Panc1 (cell line): ENCODE results near the gene NPTX2. TPM values are rescaled to one million over a fixed set of nuclear protein-coding genes. Genes with fewer than 3 reads are reported as not detected.

Experiments used
- ATAC-seq: fragments of 200-7000 bp; cut with Tn5 transposase; 2 replicates; pipeline ENCODE4 v1.9.1; 2020; ENCODE audit warnings: mild to moderate bottlenecking, moderate library complexity
- BruUV-seq: library from RNA; stranded (reverse); fragments of 400-500 nt; replicated peaks from 2 replicates; lab custom pipeline; 2021; lab: Mats Ljungman, UMichigan
- CTCF ChIA-PET: fragments of 300-600 bp; sonication (Branson Sonifier 250); formaldehyde crosslinking; loops from one replicate; lab custom pipeline; 2022; ENCODE audit warnings: antibody characterized with exemption; lab: Charles Lee
- POLR2A ChIA-PET: fragments of 300-600 bp; sonication (Branson Sonifier 250); formaldehyde crosslinking; loops from one replicate; lab custom pipeline; 2022; ENCODE audit warnings: antibody characterized with exemption; lab: Charles Lee
- DNase-seq: peaks from one replicate; pipeline ENCODE4 v3.0.0-alpha.2; 2010; ENCODE audit warnings: low read depth, low spot score
- H3K27ac ChIP-seq: 2 replicates; pipeline ENCODE4 v1.5.1; 2011; ENCODE audit warnings: mild to moderate bottlenecking, low read length, inconsistent platforms
- H3K27me3 ChIP-seq: fragments of 200-500 bp; sonication (Bioruptor generic); 2 replicates; pipeline ENCODE4 v1.6.0; 2014; ENCODE audit warnings: low read length, inconsistent platforms; ENCODE audit not compliant: control insufficient read depth, insufficient read depth
- H3K36me3 ChIP-seq: fragments of 200-500 bp; sonication (Bioruptor generic); 2 replicates; pipeline ENCODE4 v1.5.1; 2014; ENCODE audit warnings: inconsistent platforms, mild to moderate bottlenecking, low read length, moderate library complexity; ENCODE audit not compliant: control insufficient read depth, insufficient read depth
- H3K4me1 ChIP-seq: 2 replicates; pipeline ENCODE4 v1.5.1; 2011; ENCODE audit warnings: inconsistent platforms, mild to moderate bottlenecking, low read length, moderate library complexity; ENCODE audit not compliant: control insufficient read depth, insufficient read depth
- H3K4me3 ChIP-seq, 2 experiments: 2 replicates each; pipeline ENCODE4 v1.5.1; 2011 to 2012; ENCODE audit warnings: low read depth in 2 of 2, low read length in 2 of 2, mild to moderate bottlenecking in 2 of 2, inconsistent platforms in 1 of 2, moderate library complexity in 1 of 2
- H3K9me3 ChIP-seq: fragments of 200-500 bp; sonication (Bioruptor generic); 2 replicates; pipeline ENCODE4 v1.5.1; 2014; ENCODE audit warnings: low read depth, mild to moderate bottlenecking, inconsistent platforms, low read length, moderate library complexity; ENCODE audit not compliant: control insufficient read depth, insufficient read depth
- POLR2AphosphoS5 ChIP-seq: IDR thresholded peaks from 2 replicates; pipeline ENCODE4 v1.6.1; 2012; ENCODE audit warnings: mild to moderate bottlenecking, low read depth, low read length, moderate library complexity
- SIN3A ChIP-seq: IDR thresholded peaks from 2 replicates; pipeline ENCODE4 v1.6.1; 2012; ENCODE audit warnings: low read depth, mild to moderate bottlenecking, low read length, moderate library complexity, borderline replicate concordance; ENCODE audit not compliant: insufficient read depth
- TCF7L2 ChIP-seq: IDR thresholded peaks from 2 replicates; pipeline ENCODE4 v1.6.1; 2011; ENCODE audit warnings: mild to moderate bottlenecking, low read depth, low read length, inconsistent platforms
- in situ Hi-C: cut with HindIII; loops from 2 replicates; pipeline ENCODE4 v1.10.0; 2016; ENCODE audit warnings: low sequenced_read_pairs, low pct_unique_long_range_greater_than_20kb
- intact Hi-C: fragments of 100-400 bp; cut with micrococcal nuclease; formaldehyde crosslinking; loops from one replicate; pipeline ENCODE4 v1.10.0; 2022; ENCODE audit not compliant: unreplicated experiment
- total RNA-seq: library from RNA; stranded (reverse); gene quantifications from one replicate; pipeline ENCODE4 v1.2.1, GENCODE V29; 2021; ENCODE audit not compliant: unreplicated experiment
- TF ChIP-seq, protein P1 (sequence below): fragments of 450-650 bp; IDR thresholded peaks from 2 replicates; pipeline ENCODE4 v1.5.1; 2017; ENCODE audit warnings: mild to moderate bottlenecking
- TF ChIP-seq, protein P2 (sequence below), 2 experiments: IDR thresholded peaks; 2 replicates each; pipeline ENCODE4 v1.6.1; 2011 to 2012; ENCODE audit warnings: low read depth in 2 of 2, control low read depth in 1 of 2, low read length in 1 of 2, mild to moderate bottlenecking in 1 of 2, moderate library complexity in 1 of 2; ENCODE audit not compliant: insufficient read depth in 1 of 2

Gene NPTX2
- total RNA-seq, 1 experiment from 2014 or later = 0.15 TPM

DNA sequence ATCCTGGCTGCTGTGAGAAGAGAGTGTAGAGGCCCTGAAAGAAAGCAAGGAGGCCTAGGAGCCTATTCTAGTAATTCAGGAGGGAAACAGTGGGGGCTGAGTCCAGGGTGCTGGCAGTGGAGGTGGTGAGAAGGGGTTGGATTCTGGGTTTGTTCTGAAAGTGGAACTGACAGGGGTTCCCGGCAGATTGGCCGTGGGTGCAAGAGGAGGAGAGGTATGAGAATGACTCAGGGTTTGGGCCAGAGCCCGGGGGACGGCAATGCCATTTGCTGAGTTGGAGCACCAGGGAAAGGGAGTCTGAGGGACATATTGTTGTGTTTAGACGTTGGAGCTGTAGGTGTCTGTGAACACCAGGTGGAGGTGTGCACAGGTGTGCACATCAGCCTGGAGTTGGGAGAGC is 38.5 kb downstream of the NPTX2 start:
- CTCF ChIA-PET = no interaction called here
- no peak overlapping the region for H3K4me3 ChIP-seq
- DNase-seq (no peak), ATAC-seq (no peak)
- intact Hi-C loops = no loop called here
- no peaks in the 10 kb centered on the region for H3K9me3 ChIP-seq
- H3K4me1 ChIP-seq = no peaks in the 10 kb centered on the region
- H3K36me3 ChIP-seq = no peaks in the 10 kb centered on the region
- no peak overlapping the region for H3K27ac ChIP-seq
- no TSS peak for BruUV-seq
- H3K27me3 ChIP-seq = peaks cover 2% of the 10 kb centered on the region; the same call in 1 of the 2 replicates
- POLR2A ChIA-PET = no interaction called here
- in situ Hi-C loops = no loop called here
- no peak for TF ChIP-seq TCF7L2
- TF ChIP-seq POLR2AphosphoS5 = no peak
- TF ChIP-seq, protein P1, sequence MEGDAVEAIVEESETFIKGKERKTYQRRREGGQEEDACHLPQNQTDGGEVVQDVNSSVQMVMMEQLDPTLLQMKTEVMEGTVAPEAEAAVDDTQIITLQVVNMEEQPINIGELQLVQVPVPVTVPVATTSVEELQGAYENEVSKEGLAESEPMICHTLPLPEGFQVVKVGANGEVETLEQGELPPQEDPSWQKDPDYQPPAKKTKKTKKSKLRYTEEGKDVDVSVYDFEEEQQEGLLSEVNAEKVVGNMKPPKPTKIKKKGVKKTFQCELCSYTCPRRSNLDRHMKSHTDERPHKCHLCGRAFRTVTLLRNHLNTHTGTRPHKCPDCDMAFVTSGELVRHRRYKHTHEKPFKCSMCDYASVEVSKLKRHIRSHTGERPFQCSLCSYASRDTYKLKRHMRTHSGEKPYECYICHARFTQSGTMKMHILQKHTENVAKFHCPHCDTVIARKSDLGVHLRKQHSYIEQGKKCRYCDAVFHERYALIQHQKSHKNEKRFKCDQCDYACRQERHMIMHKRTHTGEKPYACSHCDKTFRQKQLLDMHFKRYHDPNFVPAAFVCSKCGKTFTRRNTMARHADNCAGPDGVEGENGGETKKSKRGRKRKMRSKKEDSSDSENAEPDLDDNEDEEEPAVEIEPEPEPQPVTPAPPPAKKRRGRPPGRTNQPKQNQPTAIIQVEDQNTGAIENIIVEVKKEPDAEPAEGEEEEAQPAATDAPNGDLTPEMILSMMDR = no peak
- no peak for TF ChIP-seq SIN3A
- TF ChIP-seq, protein P2, sequence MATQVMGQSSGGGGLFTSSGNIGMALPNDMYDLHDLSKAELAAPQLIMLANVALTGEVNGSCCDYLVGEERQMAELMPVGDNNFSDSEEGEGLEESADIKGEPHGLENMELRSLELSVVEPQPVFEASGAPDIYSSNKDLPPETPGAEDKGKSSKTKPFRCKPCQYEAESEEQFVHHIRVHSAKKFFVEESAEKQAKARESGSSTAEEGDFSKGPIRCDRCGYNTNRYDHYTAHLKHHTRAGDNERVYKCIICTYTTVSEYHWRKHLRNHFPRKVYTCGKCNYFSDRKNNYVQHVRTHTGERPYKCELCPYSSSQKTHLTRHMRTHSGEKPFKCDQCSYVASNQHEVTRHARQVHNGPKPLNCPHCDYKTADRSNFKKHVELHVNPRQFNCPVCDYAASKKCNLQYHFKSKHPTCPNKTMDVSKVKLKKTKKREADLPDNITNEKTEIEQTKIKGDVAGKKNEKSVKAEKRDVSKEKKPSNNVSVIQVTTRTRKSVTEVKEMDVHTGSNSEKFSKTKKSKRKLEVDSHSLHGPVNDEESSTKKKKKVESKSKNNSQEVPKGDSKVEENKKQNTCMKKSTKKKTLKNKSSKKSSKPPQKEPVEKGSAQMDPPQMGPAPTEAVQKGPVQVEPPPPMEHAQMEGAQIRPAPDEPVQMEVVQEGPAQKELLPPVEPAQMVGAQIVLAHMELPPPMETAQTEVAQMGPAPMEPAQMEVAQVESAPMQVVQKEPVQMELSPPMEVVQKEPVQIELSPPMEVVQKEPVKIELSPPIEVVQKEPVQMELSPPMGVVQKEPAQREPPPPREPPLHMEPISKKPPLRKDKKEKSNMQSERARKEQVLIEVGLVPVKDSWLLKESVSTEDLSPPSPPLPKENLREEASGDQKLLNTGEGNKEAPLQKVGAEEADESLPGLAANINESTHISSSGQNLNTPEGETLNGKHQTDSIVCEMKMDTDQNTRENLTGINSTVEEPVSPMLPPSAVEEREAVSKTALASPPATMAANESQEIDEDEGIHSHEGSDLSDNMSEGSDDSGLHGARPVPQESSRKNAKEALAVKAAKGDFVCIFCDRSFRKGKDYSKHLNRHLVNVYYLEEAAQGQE (IDR thresholded peaks at IDR 0.05; ENCODE audit: insufficient read depth in 1 of 2, low read depth in 2 of 2, low read length in 1 of 2) = no peak

- BruUV-seq = no TSS peak
- intact Hi-C loops = no loop called here
- Histone ChIP-seq H3K9me3 (no peaks in the 10 kb centered on the region), H3K27ac (no peak overlapping the region), H3K36me3 (no peaks in the 10 kb centered on the region), H3K4me1 (no peaks in the 10 kb centered on the region), H3K27me3 (0 out of 2 replicates have a peak, but pooled peaks cover 2% of the 10 kb centered on the region), H3K4me3 (no peak overlapping the region)
- in situ Hi-C loops = no loop called here
- ATAC-seq (no peak), DNase-seq (no peak)
- ChIA-PET CTCF (no interaction called here), POLR2A (no interaction called here)
- TF ChIP-seq, protein P1 = no peak
- TF ChIP-seq TCF7L2 (no peak), POLR2AphosphoS5 (no peak), SIN3A (no peak)
- TF ChIP-seq, protein P2 (IDR thresholded peaks at IDR 0.05; ENCODE audit: insufficient read depth in 1 of 2, low read depth in 2 of 2, low read length in 1 of 2) = no peak
Measured at GRCh38 chr7:98656899-98657298, 39.8 kb downstream of the NPTX2 start.
